Neural progenitor cell (in vitro differentiated cells): Measurements from ENCODE around the gene NOMO2.
"Not testable (repeated sequence)": the region's sequence is repeated elsewhere in the genome, so short reads cannot be mapped to it uniquely, and the experiment has no call there.

Experiments
- EZH2 ChIP-seq: fragments of 200-600 bp; sonication (generic); IDR thresholded peaks from 2 replicates; pipeline ENCODE4 v1.6.1; 2017; ENCODE audit warnings: antibody characterized with exemption, mild to moderate bottlenecking, moderate library complexity
- EZH2phosphoT487 ChIP-seq: fragments of 200-600 bp; sonication (generic); IDR thresholded peaks from 2 replicates; pipeline ENCODE4 v1.6.1; 2017; ENCODE audit warnings: antibody characterized with exemption
- TF ChIP-seq, protein P1 (sequence below): fragments of 200-600 bp; sonication (generic); IDR thresholded peaks from 2 replicates; pipeline ENCODE4 v1.5.1; 2017; ENCODE audit warnings: antibody characterized with exemption, mild to moderate bottlenecking

DNA sequence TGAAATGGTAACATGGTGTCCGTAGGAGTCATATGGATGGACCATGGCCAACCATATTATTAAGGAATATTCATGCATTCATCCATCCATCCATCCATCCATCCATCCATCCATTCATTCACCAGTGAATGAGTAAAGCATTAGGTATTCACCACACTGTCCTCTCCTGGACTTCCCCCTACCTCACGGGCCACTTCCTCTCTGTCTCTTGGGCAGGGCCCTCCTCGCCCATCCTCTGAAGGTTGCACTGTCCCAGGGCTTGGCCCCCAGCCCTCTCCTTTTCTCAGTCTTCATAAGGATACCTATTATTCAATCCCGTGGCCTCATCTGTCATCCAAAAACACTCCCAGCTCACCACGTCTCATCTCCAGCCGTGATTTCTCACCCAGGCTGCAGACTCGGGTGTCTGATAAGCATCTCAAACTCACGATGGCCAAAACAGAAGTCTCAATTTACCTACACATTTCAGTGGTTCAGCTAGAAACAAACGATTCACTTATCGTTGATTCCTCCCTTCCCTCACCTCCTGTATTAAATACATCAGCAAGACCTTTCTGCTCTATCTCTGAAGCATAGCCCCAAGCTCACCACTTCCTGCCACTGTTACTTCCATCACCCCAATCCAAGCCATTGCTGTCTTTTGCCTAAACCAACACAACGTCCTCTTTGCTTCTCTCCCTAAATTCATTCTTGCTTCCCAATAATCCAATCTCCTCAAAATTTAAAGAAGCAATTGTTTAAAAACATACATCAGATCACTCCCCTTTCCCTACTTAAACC is 69.6 kb downstream of the NOMO2 start:
- TF ChIP-seq, protein P1, sequence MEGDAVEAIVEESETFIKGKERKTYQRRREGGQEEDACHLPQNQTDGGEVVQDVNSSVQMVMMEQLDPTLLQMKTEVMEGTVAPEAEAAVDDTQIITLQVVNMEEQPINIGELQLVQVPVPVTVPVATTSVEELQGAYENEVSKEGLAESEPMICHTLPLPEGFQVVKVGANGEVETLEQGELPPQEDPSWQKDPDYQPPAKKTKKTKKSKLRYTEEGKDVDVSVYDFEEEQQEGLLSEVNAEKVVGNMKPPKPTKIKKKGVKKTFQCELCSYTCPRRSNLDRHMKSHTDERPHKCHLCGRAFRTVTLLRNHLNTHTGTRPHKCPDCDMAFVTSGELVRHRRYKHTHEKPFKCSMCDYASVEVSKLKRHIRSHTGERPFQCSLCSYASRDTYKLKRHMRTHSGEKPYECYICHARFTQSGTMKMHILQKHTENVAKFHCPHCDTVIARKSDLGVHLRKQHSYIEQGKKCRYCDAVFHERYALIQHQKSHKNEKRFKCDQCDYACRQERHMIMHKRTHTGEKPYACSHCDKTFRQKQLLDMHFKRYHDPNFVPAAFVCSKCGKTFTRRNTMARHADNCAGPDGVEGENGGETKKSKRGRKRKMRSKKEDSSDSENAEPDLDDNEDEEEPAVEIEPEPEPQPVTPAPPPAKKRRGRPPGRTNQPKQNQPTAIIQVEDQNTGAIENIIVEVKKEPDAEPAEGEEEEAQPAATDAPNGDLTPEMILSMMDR = not testable (repeated sequence)
- not testable (repeated sequence) for TF ChIP-seq EZH2phosphoT487, EZH2
